ENCODE data around the gene TUBG2. TPM values are rescaled to one million over a fixed set of nuclear protein-coding genes. Genes with fewer than 3 reads are reported as not detected.

The TUBG2 gene
- total RNA-seq, 2 experiments from 2014 or later: 10.4 to 23.4 TPM

DNA sequence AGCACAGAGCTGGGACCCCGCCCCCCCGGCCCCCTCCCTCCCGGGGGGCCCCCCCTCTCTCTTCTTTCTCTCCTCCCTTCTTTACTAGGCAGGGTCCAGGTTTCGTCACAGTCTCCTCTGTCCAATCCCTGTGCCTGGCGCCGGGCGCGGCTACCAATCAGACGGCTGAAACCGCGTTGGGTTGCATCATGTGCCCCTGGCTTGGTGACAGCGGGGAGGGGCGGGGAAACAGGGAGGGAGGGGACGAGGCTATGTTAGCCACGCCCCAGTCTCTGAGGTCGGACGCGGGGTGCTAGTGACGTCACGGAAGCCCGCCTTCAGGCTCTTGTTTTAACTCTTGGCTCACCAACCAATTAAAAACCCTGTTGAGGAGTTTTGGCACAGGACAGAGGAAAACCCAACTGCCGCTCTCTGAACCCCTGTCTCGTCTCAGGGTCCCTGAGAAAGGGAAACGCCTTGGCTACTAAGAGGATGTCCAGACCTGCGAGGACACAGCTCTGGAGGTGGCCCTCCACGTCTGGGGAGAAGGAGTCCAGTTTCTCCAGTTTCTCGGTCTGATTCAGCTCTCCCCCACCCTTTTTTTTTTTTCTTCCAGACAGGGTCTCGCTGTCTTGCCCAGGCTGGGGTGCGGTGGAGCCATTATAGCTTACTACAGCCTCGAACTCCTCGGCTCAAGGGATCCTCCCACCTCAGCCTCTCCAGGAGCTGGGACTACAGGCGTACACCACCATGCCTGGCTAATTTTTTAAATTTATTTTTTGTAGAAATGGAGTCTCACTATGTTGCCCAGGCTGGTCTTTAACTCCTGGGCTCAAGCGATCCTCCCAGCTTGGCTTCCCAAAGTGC, 18.2 kb downstream of the TUBG2 start:
- TF ChIP-seq, protein P1, sequence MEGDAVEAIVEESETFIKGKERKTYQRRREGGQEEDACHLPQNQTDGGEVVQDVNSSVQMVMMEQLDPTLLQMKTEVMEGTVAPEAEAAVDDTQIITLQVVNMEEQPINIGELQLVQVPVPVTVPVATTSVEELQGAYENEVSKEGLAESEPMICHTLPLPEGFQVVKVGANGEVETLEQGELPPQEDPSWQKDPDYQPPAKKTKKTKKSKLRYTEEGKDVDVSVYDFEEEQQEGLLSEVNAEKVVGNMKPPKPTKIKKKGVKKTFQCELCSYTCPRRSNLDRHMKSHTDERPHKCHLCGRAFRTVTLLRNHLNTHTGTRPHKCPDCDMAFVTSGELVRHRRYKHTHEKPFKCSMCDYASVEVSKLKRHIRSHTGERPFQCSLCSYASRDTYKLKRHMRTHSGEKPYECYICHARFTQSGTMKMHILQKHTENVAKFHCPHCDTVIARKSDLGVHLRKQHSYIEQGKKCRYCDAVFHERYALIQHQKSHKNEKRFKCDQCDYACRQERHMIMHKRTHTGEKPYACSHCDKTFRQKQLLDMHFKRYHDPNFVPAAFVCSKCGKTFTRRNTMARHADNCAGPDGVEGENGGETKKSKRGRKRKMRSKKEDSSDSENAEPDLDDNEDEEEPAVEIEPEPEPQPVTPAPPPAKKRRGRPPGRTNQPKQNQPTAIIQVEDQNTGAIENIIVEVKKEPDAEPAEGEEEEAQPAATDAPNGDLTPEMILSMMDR (conservative IDR thresholded peaks at IDR 0.05; ENCODE audit: low read length): no peak
- TF ChIP-seq EZH2phosphoT487 (IDR thresholded peaks at IDR 0.05; ENCODE audit: borderline replicate concordance, low read depth, low read length): no peak
- peaks cover 69% of the 10 kb centered on the region for H3K4me1 ChIP-seq (ENCODE audit: insufficient read depth, low read length, poor library complexity, severe bottlenecking)
- no peaks in the 10 kb centered on the region for H3K79me2 ChIP-seq (ENCODE audit: insufficient read depth, low read depth, low read length)
- H3K4me3 ChIP-seq (ENCODE audit: low read depth, low read length, poor library complexity, severe bottlenecking): peak overlapping the region; percentile 82
- intact Hi-C loops (cut with micrococcal nuclease; ENCODE audit: unreplicated experiment): no loop called here
- POLR2A ChIA-PET: interaction anchor here (0.7 to 2.5 kb wide), 6 partner anchors 18 to 112 kb away, joined by 3 to 9 read pairs (median 8); partner anchors contain the start of genes PSMC3IP and TUBG2
- no peaks in the 10 kb centered on the region for H3K9me3 ChIP-seq (ENCODE audit: low read length)
- H2AFZ ChIP-seq (ENCODE audit: low read length): peak overlapping the region; percentile 45; the same call in 1 of the 2 replicates
- peak; percentile 100 for DNase-seq (ENCODE audit: low spot score)
- BruUV-seq (replicated peaks): no TSS peak
- no peaks in the 10 kb centered on the region for H3K9me2 ChIP-seq (ENCODE audit: insufficient read depth, low read length)
- peak overlapping the region; percentile 68 for H3K27ac ChIP-seq (ENCODE audit: low read depth, low read length, poor library complexity, severe bottlenecking)
- H3K4me2 ChIP-seq (ENCODE audit: low read length): peak overlapping the region; percentile 97
- no peaks in the 10 kb centered on the region; the same call in 1 of the 2 replicates for H3K36me3 ChIP-seq (ENCODE audit: insufficient read depth, low read length)
- CTCF ChIA-PET (ENCODE audit: unreplicated experiment): interaction anchor here (0.5 to 2.3 kb wide), 5 partner anchors 50 to 321 kb away, joined by 3 to 8 read pairs (median 4); partner anchors contain the start of gene RPL27
- H4K20me1 ChIP-seq (ENCODE audit: insufficient read depth, low read length): no peaks in the 10 kb centered on the region

DNA sequence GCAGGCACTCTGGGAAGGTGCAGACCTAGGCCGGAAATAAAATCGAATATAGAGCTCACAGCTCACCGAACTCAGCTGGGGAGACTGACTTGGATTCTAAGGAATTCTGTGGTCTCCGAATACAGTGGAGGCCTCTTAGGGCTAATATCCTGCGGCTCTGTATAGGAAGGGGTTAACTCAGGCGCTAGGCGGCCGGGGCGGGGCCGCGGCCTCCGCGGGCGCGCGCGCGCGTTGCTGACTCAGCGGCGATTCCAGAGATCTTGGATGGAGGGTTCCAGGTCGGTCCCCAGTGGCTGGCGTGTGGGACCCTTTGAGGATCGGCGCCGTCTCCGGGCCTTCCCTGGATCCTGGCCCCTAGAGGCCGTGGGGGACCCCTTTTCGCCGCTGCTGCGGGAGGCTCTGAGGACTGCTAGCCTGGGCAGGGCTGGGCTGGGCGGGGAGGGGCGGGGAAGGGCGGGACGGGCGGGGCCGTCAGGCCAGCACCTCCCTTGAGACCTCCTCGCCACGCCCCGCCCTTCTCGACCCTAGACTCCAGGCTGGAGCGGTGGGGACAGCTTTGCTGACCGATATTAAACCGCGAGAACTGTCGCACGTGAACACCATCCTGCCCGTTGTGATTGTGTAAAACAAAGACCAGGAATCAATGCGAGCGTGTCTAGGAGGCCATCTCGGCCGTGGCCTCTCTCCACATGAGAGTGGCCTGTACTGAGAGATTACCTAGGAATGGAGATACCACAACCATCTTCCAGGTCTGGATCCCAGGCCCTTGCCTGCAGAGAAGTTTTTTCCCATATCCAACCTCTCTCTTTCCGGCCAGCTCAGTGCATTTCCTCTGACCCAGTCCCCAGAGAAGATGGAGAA, 19.1 kb downstream of the TUBG2 start:
- Histone ChIP-seq H3K27ac (ENCODE audit: low read depth, low read length, poor library complexity, severe bottlenecking) (peak overlapping the region; percentile 68), H3K4me2 (ENCODE audit: low read length) (peak overlapping the region; percentile 97), H3K4me3 (ENCODE audit: low read depth, low read length, poor library complexity, severe bottlenecking) (peak overlapping the region; percentile 74), H3K9me2 (ENCODE audit: insufficient read depth, low read length) (no peaks in the 10 kb centered on the region), H3K36me3 (ENCODE audit: insufficient read depth, low read length) (no peaks in the 10 kb centered on the region; the same call in 1 of the 2 replicates), H3K4me1 (ENCODE audit: insufficient read depth, low read length, poor library complexity, severe bottlenecking) (peaks cover 70% of the 10 kb centered on the region), H2AFZ (ENCODE audit: low read length) (peak overlapping the region; percentile 45; the same call in 1 of the 2 replicates), H4K20me1 (ENCODE audit: insufficient read depth, low read length) (no peaks in the 10 kb centered on the region), H3K79me2 (ENCODE audit: insufficient read depth, low read depth, low read length) (no peaks in the 10 kb centered on the region), H3K9me3 (ENCODE audit: low read length) (no peaks in the 10 kb centered on the region)
- TF ChIP-seq, protein P1 (conservative IDR thresholded peaks at IDR 0.05; ENCODE audit: low read length): no peak
- no peak for TF ChIP-seq EZH2phosphoT487 (IDR thresholded peaks at IDR 0.05; ENCODE audit: borderline replicate concordance, low read depth, low read length)
- no TSS peak for BruUV-seq (replicated peaks)
- intact Hi-C loops (cut with micrococcal nuclease; ENCODE audit: unreplicated experiment): loop anchor here (2.0 kb wide), 1 partner anchor 69 kb away; the partner anchor contains the start of genes RETREG3 and TUBG1
- ChIA-PET POLR2A (interaction anchor here (0.6 to 2.5 kb wide), 8 partner anchors 19 to 147 kb away, joined by 3 to 9 read pairs (median 5); partner anchors contain the start of gene TUBG2), CTCF (ENCODE audit: unreplicated experiment) (interaction anchor here (0.5 to 2.3 kb wide), 5 partner anchors 59 to 320 kb away, joined by 3 to 8 read pairs (median 5); partner anchors contain the start of gene RPL27)
- peak; percentile 90 for DNase-seq (ENCODE audit: low spot score)

Data from OCI-LY7 (cell line).